AG09309 (cell line): ENCODE results near the gene GATAD2B.

ENCODE experiments used
- DNase-seq: peaks from one replicate; pipeline ENCODE4 v3.0.0-alpha.2; 2010; ENCODE audit warnings: low read depth
- H3K4me3 ChIP-seq: 2 replicates; pipeline ENCODE4 v1.5.1; 2011; ENCODE audit warnings: mild to moderate bottlenecking, low read depth, low read length, moderate library complexity; ENCODE audit not compliant: control insufficient read depth
- TF ChIP-seq, protein P1 (sequence below): IDR thresholded peaks from 2 replicates; pipeline ENCODE4 v1.5.1; 2011; ENCODE audit warnings: mild to moderate bottlenecking, low read depth, low read length, inconsistent platforms; ENCODE audit not compliant: insufficient read depth, control insufficient read depth; ENCODE audit errors: missing control alignments

The GATAD2B gene

GRCh38 chr1:153796786-153797659, 125.7 kb downstream of the GATAD2B start:
- DNase-seq, result no peak
- TF ChIP-seq, protein P1, sequence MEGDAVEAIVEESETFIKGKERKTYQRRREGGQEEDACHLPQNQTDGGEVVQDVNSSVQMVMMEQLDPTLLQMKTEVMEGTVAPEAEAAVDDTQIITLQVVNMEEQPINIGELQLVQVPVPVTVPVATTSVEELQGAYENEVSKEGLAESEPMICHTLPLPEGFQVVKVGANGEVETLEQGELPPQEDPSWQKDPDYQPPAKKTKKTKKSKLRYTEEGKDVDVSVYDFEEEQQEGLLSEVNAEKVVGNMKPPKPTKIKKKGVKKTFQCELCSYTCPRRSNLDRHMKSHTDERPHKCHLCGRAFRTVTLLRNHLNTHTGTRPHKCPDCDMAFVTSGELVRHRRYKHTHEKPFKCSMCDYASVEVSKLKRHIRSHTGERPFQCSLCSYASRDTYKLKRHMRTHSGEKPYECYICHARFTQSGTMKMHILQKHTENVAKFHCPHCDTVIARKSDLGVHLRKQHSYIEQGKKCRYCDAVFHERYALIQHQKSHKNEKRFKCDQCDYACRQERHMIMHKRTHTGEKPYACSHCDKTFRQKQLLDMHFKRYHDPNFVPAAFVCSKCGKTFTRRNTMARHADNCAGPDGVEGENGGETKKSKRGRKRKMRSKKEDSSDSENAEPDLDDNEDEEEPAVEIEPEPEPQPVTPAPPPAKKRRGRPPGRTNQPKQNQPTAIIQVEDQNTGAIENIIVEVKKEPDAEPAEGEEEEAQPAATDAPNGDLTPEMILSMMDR, result peak; percentile 83
- no peak overlapping the region for H3K4me3 ChIP-seq

DNA sequence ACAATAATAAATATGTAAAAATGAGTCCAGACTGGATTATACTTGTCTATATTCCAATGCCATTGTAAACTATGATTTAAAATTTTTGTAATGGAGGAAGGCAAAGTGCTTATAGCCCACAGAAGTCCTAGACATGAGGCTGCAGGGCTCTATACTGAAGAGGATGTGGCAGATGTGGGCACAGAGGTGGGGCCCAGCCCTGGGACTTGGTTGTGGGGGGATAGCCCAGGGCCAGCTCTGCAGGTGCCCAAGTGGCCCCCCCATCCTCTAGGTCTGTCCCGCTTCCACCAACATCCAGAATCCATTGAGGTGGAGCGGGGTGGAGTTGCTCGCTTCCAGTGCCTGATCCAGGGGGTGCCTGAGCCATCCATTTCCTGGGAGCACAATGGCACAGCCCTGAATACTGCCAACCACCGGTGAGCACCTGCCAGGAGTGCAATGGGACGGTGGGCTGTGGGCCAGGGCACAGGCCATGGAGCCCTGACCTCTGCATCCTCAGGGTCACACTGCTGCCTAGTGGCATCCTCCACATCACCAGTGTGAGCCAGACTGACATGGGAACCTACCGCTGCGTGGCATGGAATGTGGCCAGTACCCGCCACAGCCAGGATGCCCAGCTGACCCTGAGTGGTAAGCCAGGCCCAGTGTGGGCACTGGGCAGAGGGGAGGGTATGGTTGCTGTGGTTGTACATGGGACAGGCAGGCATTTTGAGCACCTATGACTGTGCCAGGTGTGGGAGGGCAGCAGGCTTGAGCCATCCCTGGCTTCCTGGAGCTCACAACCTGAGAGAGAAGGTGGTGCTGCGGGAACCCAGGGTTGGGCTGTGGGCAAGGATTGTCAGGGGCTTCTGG, 126.6 kb downstream of the GATAD2B start:
- H3K4me3 ChIP-seq, result no peak overlapping the region
- no peak for DNase-seq
- TF ChIP-seq, protein P1, result no peak

GRCh38 chr1:153795330-153795837, 127.4 kb downstream of the GATAD2B start:
- no peak overlapping the region for H3K4me3 ChIP-seq
- no peak for DNase-seq
- TF ChIP-seq, protein P1, result no peak

GRCh38 chr1:153794624-153795329, 128.0 kb downstream of the GATAD2B start:
- DNase-seq, result no peak
- no peak overlapping the region for H3K4me3 ChIP-seq
- TF ChIP-seq, protein P1, result no peak

GRCh38 chr1:153793973-153794615, 128.7 kb downstream of the GATAD2B start:
- no peak overlapping the region for H3K4me3 ChIP-seq
- DNase-seq, result no peak
- TF ChIP-seq, protein P1, result no peak
